GM21529 (cell line): ENCODE data around the gene PDE10A.
A peak's percentile ranks its signal among the peaks of the same experiment; 100 is the strongest.
"Not testable (repeated sequence)": the region's sequence is repeated elsewhere in the genome, so short reads cannot be mapped to it uniquely, and the experiment has no call there.

Source experiments
- ATAC-seq: cut with Tn5 transposase; IDR thresholded peaks from one replicate; pipeline ENCODE4 v1.9.1; 2021; ENCODE audit not compliant: unreplicated experiment

The PDE10A gene

DNA sequence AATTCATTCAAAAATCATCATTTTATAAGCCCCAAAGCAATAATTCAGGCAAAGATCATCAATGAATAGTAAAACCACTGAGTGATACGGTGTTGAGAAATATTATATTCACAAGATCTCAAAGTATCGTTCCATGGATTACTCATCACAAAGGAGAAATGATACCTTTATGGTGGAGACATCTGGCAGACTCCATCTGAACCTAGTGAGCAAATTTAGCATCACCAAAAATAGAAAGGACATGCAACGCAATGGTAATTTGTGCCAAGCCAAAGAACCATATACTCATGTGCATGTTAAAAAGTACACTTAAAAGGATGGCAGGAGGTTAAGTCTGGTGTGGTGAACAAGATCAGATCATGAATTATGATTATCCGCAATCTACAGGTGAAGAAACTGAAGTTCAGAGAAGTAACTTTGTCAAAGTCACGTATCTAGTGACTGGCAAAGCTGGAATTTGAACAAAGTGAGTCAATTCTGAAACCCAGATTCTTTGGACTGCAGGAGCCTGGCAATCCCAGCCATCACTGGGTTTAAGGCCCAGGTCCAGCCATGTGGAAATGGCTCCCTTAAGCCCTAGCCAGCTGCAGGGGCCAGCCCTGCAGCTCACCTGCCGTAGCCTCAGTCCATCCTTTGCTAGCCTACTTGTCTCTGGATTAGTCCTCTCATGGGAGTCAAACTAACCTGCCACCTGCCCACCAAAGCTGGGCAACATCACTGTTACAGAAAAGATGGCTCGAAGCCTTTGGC, 68.3 kb downstream of the PDE10A start:
- no peak for ATAC-seq

DNA sequence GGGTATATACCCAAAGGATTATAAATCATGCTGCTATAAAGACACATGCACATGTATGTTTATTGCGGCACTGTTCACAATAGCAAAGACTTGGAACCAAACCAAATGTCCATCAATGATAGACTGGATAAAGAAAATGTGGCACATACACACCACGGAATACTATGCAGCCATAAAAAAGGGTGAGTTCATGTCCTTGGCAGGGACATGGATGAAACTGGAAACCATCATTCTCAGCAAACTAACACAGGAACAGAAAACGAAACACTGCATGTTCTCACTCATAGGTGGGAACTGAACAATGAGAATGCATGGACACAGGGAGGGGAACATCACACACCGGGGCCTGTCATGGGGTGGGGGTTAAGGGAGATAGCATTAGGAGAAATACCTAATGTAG, 70.1 kb downstream of the PDE10A start:
- not testable (repeated sequence) for ATAC-seq

DNA sequence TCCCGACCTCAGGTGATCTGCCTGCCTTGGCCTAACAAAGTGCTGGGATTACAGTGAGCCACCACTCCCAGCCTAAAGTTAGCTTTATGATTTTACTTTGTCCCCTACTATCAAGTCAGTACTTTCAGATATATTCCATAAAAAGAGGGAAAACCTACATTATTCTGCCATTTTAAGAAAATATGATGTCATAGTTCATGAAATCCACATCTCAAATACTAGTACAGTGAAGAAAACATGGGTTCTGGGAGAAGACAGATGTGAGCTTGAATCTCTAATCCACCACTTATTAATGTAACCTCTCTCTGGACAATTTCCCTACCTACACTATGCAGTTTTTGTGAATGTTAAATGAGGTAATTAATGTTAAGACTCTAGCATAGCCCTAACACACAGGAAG, 74.5 kb downstream of the PDE10A start:
- no peak for ATAC-seq

DNA sequence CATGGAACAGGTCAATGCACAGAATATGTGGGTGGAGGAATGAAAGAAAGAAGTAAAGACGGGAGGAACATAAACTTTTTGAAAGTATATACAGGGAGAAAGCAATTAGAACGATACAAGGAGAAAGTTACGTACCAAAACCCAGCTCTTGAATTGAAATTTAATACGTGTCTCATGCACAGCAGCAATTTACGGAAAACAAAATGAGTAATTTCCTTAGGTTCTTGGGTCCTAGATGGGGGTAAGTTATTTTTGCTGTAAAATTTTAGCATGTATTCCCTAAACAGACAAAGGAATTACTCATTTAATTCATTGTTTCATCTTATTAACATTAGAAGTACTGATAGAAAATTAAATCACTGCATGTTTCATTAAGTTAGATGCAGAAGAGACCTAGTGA, 75.8 kb downstream of the PDE10A start:
- no peak for ATAC-seq

GRCh38 chr6:165586706-165587105, 76.3 kb downstream of the PDE10A start:
- ATAC-seq, result no peak

DNA sequence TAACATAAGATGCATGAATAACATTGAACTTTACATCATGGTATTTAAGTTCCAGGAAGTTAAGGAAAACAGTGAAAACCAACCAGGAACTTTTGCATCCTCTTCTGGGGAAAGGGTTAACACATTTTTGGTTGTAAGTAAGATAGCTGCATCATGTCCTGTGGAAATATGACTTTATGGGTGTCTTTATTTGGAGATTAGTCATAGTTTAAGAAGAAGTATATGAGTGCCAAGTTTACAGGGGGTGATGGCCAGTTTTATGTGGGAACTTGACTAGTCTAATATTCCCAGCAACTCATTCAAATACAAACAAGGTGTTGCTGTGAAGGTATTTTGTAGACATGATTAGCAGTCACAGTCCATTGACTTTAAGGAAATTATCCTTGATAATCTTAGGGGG, 78.0 kb downstream of the PDE10A start:
- ATAC-seq, result no peak

DNA sequence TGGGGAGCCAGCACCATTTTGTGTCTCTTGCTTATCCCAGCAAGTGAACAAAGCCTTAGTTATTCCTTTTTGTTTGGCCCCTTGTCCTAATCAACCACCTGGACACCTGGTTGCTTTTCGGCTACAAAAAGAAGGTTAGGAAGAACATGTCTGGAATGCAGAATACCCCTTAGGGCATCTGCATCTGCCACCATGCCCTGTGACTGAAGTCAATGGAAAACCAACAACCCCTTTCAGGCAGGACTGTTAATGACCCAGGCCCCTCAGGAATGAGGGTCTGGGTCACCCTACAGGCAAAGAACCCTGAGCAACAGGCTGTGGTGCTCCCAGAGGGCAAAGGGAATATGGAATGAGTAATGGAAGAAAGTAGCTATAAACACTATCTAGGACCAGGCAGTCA, 78.5 kb downstream of the PDE10A start:
- no peak for ATAC-seq

GRCh38 chr6:165581678-165582077, 81.4 kb downstream of the PDE10A start:
- no peak for ATAC-seq

GRCh38 chr6:165580136-165580535, 82.9 kb downstream of the PDE10A start:
- ATAC-seq, result no peak

DNA sequence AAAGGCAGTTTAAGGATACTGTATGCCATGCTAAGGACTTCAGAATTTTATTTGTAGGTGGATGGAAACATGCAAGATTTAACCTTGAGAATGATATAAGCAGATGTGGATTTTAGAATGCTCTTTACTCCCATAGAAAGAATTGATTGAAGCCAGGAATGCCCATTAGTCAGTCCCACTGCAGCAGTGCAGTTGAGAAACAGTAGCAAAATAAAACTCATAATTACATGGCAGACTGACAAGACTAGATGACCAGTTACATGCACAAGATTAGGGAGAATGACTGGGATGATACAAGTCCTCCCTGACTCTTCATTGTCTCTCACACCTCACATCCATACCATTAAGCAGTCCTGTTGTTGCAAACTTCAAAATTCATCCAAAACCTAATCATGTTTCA, 83.9 kb downstream of the PDE10A start:
- no peak for ATAC-seq

- ATAC-seq, result no peak
These were observed 85.5 kb downstream of the PDE10A start for GRCh38 chr6:165577556-165577955.

DNA sequence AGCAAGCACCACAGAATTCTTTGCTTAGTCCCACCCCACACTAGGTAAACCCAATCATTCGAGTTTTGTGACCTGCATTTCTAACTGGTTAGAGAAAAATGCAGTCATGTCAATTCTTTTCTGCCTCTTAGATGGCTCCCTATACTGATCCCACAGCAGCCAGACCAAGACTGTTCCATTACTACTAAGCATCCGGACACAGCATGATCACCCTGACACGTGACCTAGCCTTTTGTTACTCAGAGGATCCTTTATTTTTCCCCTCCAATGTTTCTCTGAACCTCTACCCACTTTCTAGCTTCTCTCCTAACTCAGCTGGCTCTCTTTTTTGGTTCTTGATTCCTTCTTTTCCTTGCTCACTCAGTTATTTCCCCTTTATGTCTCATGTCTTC, 87.9 kb downstream of the PDE10A start:
- no peak for ATAC-seq

DNA sequence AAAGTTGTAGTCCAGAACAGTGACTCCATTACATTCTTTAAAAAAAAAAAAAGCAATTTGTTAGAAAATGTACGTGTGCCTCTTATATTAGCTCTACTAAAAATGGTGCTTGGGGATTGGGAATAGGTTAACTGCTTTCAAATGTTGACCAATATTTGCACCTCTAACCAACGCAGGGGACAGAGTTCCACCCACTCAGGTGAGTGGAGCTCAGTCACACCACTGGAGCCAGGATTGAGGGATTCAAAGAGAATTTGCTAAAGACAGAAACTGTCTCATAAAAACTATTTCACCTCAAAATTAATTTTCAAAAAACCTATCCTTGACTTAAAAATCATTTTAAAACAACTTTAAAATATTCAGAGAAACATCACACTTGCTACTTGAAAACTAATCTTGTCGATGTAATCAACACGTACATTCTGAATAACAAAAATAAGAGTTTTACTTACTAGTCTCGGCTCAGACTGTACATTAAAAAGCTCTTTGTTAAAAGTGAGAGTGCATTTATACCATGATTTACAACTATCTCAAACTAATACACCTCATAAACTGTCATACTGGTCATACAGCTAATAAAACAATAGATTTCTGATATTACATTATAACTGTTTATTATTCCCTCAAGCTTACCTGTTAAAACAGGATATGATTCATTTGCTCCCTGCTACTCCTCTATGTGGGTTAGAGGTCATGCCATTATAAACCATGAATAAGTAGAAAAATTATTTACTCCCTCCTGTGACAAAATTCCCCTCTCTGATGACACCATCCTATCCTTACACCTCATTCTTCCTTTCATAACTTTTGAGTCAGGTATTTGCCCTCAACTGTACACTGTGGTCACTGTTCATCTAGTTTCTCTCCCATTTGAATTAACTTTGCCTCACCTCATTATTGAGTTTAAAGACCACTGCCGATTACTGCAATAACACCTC, 88.6 kb downstream of the PDE10A start:
- ATAC-seq, result no peak

DNA sequence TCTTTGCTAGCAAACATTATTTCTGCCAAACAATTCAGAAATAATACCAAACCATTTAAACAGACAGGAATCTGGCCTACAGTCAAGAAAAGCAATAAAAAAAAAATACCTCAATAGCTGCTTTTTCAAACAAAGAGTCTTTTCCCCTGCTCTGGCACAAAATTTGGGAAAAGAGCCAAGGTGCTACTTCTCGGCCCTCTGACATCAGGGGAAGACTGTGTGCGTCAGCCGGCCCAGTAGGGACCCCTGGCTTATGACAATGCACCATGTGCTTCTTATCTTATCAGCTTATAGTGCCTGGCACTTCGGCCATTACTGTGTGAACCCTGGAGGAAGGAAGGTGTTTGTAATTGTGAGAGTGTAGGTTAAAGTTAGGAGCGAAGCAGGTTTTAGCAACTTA, 89.4 kb downstream of the PDE10A start:
- no peak for ATAC-seq

GRCh38 chr6:165571721-165572132, 91.3 kb downstream of the PDE10A start:
- ATAC-seq, result peak; percentile 54

GRCh38 chr6:165571068-165571682, 91.9 kb downstream of the PDE10A start:
- no peak for ATAC-seq

GRCh38 chr6:165568326-165568725, 94.7 kb downstream of the PDE10A start:
- no peak for ATAC-seq

- no peak for ATAC-seq
These were observed 96.8 kb downstream of the PDE10A start for GRCh38 chr6:165566088-165566828.

DNA sequence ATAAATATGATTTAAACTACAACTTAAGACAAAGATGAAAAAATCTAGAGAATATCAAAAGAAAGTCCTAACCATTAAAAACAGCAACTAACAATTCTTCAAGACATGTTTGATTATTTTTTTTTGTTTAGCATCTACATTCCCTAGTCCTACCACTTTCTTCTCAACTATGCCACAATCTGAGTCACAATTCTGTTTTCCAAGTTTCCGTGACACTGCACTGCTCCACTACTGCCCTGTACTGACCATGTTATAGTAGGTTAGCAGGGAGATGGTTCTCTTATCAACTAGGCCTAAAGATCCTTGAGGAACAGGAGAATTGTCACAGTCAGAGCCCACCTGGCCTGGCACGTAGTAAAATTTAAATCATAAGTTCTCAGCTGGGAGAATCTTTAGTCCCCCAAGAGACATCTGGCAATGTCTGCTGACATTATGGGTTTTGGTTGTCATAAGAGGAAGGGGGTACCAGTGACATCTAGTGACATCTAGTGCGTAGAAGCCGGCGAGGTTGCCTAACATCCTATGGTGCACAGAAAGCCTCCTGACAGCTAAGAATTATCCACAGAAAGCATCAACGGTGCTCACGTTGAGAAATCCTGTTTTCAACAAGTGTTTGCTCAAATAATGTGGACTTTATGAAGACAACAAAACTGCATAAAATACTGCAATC, 100.5 kb downstream of the PDE10A start:
- ATAC-seq, result no peak

GRCh38 chr6:165559632-165560031, 103.4 kb downstream of the PDE10A start:
- no peak for ATAC-seq
